Mucosa of rectum (tissue), 2 donors: ENCODE data around the gene ZC3H14.

Experiments
- H3K27ac ChIP-seq, 2 donors: one replicate each; pipeline ENCODE4 v1.7.0; 2013; ENCODE audit warnings: inconsistent platforms in 2 of 2, low read depth in 2 of 2, low read length in 2 of 2
- H3K27me3 ChIP-seq, 2 donors: one replicate each; pipeline ENCODE4 v1.7.0; 2013; ENCODE audit warnings: low read length in 2 of 2; ENCODE audit not compliant: control insufficient read depth in 2 of 2, insufficient read depth in 2 of 2
- H3K36me3 ChIP-seq, 2 donors: one replicate each; pipeline ENCODE4 v1.7.0; 2013; ENCODE audit warnings: low read length in 2 of 2; ENCODE audit not compliant: control insufficient read depth in 2 of 2, insufficient read depth in 2 of 2
- H3K4me1 ChIP-seq, 2 donors: one replicate each; pipeline ENCODE4 v1.7.0; 2013; ENCODE audit warnings: low read length in 2 of 2, mild to moderate bottlenecking in 1 of 2; ENCODE audit not compliant: control insufficient read depth in 2 of 2, insufficient read depth in 2 of 2
- H3K4me3 ChIP-seq, 2 donors: one replicate each; pipeline ENCODE4 v1.7.0; 2013; ENCODE audit warnings: low read length in 2 of 2
- H3K9ac ChIP-seq, 2 donors: one replicate each; pipeline ENCODE4 v1.7.0; 2013; ENCODE audit warnings: low read length in 2 of 2, low read depth in 1 of 2, mild to moderate bottlenecking in 1 of 2
- H3K9me3 ChIP-seq, 2 donors: one replicate each; pipeline ENCODE4 v1.7.0; 2013; ENCODE audit warnings: low read length in 2 of 2; ENCODE audit not compliant: control insufficient read depth in 2 of 2
- donor health status: healthy.
- donor health status: Normal muscosa, but diverticular disease.

The ZC3H14 gene

DNA sequence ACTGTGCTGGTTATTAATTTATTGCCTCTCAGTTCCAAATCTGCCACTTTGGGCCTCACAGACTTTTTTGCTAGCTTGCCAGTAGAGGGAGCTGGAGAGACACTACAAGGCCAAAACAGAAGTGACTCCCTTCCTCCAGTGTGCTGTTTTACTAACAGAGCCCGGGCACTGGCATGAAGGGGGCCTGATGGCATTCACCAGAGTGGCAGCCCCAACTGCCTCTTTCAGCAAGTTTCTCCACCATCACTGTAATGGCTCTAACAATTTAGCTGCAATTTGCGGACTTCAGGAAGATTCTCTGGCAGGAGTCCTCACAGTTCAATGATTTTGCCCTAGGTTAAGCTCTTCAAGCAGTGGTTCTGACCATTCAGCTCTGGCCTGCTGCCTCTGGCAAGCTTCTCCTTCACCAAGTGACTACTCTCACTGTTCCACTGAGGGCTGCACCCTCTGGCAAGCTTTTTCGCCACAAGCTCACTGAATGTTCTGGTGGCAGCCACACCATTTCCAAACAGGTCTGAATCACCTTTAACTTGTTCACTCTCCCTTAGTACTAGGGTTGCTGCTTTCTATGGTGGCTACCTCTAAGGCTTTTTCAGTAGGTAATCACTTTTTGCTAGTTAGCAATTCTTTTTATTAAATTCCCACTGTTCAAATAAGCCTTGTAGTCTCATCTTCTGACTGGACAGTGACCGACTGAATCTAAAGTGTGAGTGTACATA, 104.9 kb downstream of the ZC3H14 start:
- Histone ChIP-seq H3K27ac (no peak overlapping the region), H3K9ac (no peak overlapping the region)

DNA sequence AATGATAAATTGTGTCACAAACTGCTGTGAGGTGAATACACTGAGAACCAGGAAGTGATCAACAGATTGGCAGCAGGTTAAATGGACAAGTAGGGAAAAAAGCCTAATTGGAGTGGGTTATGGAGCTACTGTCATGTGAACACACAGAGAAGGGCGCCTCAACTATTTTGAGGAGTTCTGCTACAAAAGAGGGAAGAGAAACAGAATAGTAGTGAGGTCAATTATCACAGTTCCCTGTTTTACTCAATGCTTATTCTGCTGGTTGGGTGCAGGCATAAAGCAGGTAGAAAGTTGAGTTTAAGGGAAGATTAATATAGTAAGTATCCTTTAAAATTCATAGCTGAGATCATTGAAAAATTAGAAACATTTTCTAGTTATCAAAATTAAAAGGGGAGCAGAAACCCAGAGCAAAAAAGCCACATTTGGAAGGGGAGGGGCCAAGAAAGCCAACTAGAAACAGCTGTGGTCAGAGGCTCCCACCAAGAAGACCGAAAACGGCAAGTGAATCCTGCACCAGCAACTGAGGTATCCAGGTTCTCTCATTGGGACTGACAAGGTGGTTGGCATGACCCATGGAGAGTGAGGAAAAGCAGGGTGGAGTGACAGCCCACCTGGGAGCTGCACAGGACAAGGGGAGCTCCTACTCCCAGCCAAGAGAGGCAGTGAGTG, 105.7 kb downstream of the ZC3H14 start:
- H3K27me3 ChIP-seq = no peaks in the 10 kb centered on the region
- no peak overlapping the region for H3K27ac ChIP-seq
- H3K4me1 ChIP-seq = peaks cover 3 to 5% of the 10 kb centered on the region in 2 donors
- no peak overlapping the region for H3K4me3 ChIP-seq
- no peaks in the 10 kb centered on the region for H3K36me3 ChIP-seq
- H3K9ac ChIP-seq = no peak overlapping the region
- H3K9me3 ChIP-seq = no peaks in the 10 kb centered on the region

More for the DNA sequence above, 104.9 kb downstream of the ZC3H14 start:
- Histone ChIP-seq H3K4me3 (no peak overlapping the region), H3K27me3 (no peaks in the 10 kb centered on the region), H3K9me3 (no peaks in the 10 kb centered on the region), H3K4me1 (peaks cover 3 to 5% of the 10 kb centered on the region in 2 donors), H3K36me3 (no peaks in the 10 kb centered on the region)

DNA sequence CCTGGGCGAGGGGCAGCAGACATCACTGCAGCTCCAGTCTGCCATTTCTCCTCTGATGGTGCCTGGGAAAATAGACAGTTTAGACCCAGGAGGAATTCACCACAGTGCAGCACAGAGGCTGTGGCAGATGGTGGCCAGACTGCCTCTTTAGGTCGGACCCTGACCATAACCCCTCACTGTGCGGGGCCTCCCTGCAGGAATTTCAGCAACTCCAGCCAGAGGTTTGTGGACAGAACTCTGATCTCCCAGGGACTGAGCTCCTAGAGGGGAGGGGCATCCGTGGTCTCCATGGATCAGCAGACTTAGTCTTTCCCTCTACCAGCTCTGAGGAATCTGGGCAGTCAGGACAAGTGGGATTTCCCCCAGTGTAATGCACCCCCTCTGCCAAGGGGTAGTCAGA, 106.5 kb downstream of the ZC3H14 start:
- H3K4me1 ChIP-seq = peaks cover 3 to 5% of the 10 kb centered on the region in 2 donors
- H3K27me3 ChIP-seq = no peaks in the 10 kb centered on the region
- no peak overlapping the region for H3K4me3 ChIP-seq
- no peaks in the 10 kb centered on the region for H3K36me3 ChIP-seq
- H3K27ac ChIP-seq = no peak overlapping the region
- H3K9me3 ChIP-seq = no peaks in the 10 kb centered on the region
- H3K9ac ChIP-seq = no peak overlapping the region
